Measurements from ENCODE around the gene EEF1AKMT3.
"Not testable (repeated sequence)": the region's sequence is repeated elsewhere in the genome, so short reads cannot be mapped to it uniquely, and the experiment has no call there.

The EEF1AKMT3 gene

GRCh38 chr12:57817261-57817989, 45.0 kb downstream of the EEF1AKMT3 start:
- DNase-seq (ENCODE audit: low read depth), result no peak

DNA sequence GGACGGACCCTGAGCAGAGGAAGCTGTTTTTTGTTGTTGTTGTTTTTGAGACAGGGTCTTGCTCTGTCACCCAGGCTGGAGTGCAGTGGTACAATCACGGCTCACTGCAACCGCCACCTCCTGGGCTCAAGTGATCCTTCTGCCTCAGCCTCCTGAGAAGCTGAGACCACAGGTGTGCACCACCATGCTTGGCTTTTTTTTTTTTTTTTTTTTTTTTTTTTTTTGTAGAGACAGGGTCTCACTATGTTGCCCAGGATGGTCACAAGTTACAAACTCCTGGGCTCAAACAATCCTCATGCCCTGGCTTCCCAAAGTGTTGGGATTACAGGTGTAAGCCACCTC, 45.5 kb downstream of the EEF1AKMT3 start:
- not testable (repeated sequence) for DNase-seq (ENCODE audit: low read depth)

DNA sequence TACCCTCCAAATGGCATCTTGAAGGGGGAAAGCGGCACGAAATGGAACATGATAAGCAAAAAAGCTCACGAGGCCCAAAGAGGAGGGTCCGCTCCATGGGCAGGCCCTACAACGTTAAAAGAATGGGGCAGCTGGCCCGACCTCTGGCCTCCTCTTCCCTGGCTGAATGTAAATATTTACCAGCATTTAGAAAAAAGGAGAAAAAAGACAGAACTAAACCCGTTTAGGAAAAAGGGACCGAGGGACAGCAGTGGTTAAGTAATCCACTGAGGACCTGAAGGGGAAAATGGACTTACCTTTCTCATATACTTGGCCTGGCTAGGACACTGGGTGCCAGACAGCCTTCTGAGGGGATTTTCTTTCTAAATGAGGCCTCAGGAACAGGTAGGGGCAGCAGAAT, 47.7 kb downstream of the EEF1AKMT3 start:
- DNase-seq (ENCODE audit: low read depth), result not testable (repeated sequence)

- not testable (repeated sequence) for DNase-seq (ENCODE audit: low read depth)
These were observed 48.6 kb downstream of the EEF1AKMT3 start for GRCh38 chr12:57821015-57821414.

DNA sequence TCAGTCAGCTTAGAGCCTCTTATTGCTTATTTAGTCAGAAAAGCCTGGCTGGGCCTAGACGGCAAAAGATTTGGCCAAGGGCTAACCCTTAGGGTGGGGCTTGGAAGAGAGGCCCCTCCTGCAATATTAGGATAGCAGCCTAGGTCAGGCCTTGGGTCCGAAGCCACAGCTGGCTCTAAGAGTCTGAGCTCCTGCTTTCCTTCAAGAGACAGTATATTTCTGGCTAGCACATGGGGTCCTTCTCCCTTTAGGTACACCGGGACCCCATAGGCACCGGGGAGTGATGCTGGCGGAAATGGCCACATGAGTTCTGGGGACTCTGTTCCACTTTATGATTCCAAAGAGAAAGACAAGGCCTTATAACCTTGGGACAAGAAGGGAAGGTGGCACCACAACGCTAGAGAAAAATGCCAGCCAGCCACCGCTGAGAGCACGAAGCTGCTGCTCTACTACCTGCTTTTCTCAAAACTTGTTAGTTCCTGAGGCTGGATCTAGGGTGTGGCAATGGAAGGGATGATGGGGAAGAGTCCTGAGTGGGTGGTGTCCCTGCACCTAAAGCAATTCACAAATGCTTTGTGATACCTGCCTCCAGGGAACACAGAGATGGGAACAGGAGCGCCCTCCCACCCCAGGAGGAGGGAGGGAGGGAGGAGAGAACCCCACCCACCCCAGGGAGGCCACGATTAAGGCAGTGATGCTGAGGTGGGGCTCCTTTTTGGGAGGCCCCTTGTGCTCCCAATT, 49.2 kb downstream of the EEF1AKMT3 start:
- no peak for DNase-seq (ENCODE audit: low read depth)

DNA sequence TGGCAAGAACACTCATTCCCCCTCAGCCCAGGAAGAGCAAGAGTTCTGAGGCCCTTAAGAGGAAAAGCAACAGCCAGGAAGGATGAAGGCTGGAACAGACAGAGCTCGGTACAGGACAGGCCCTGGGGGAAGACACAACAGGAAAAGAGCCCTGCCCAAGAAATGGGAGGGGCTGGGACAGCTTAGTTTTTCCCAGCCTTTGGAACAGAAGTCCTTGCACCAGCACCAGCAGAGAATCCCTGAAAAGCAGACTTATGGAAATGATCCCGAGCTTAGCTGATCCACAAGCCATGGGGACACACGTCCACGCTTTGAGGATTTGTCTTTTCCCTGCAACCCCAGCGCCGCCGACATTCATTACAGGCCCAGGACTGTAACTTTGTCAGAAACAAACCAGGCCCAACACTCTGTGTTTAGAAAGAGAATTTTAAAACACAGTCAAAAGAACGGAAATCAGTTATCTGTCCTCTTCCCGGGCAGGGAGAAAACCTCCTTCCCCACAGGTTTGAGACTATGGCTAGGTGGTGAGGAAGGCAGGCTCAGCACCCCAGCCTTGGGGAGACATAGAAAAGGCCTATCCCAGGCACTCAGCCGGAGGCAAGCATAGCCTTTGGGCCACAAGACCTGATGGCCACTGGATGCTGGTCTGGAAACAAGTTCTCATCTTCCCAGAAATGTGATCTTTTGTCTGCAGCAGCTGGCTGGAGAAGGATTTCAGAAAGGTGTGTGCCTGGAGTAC, 50.1 kb downstream of the EEF1AKMT3 start:
- DNase-seq (ENCODE audit: low read depth), result no peak

GRCh38 chr12:57823131-57823907, 50.9 kb downstream of the EEF1AKMT3 start:
- DNase-seq (ENCODE audit: low read depth), result no peak

GRCh38 chr12:57823908-57824640, 51.7 kb downstream of the EEF1AKMT3 start:
- no peak for DNase-seq (ENCODE audit: low read depth)

GRCh38 chr12:57825451-57825850, 53.0 kb downstream of the EEF1AKMT3 start:
- no peak for DNase-seq (ENCODE audit: low read depth)

GRCh38 chr12:57826400-57826799, 54.0 kb downstream of the EEF1AKMT3 start:
- DNase-seq (ENCODE audit: low read depth), result no peak

GRCh38 chr12:57826966-57827365, 54.6 kb downstream of the EEF1AKMT3 start:
- DNase-seq (ENCODE audit: low read depth), result no peak

DNA sequence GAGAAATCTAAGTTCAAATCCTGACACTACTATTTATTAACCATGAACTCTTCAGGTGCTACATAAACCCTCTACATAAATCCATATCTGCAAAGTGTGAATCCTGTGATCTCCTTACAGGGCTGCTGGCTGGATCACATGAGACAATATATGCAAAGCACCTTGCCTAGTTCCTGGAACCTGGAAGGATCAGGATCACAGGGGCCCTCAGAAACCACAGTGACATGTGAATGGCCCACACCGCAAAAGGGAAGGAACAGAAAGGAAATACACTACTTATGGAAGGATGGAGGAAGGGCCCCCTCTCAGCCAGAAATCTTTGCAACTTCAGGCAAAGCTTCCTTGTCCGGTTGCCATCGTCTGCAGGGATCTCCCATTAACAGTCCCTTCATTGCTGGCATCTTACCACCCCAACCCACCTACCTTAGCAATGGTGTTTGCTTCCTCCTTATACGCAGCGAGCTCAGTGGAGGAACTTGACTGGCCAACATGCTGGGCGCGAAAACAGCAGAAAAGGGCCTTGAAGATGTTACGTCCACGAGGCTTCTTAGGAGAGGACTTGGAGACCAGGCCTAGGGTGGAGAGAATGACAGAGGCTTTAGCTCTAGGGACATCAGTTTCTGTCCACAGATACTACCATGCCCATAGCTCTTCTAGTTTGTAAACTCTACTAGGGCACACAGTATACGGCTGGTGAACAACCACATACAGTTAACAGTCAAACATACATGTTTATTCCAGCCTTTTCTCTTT, 56.8 kb downstream of the EEF1AKMT3 start:
- DNase-seq (ENCODE audit: low read depth), result no peak

DNA sequence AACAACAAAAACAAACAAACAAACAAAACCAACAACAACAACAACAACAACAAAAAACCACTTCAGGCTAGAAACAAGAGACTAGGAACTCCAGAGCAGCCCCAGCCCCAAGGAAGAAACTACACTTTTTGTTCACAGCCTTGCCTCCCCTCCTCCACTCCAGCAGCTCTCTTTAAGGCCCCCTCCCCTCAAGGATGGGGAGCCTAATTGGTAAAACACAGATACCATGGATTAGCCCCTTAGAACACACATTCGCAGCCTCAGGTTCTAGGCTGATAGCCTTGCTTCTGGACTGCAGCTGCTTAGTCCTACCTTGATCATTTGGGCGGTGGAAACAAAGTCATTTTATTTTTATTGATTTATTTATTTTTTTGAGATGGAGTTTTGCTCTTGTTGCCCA, 58.0 kb downstream of the EEF1AKMT3 start:
- DNase-seq (ENCODE audit: low read depth), result no peak

Data from stimulated activated CD4-positive, alpha-beta T cell treated with anti-CD3 and anti-CD28 coated beads, Interleukin-2, amount 100 ng/mL, for 4 hours (primary cell).